ENCODE results near the gene COX8A.

The COX8A gene

DNA sequence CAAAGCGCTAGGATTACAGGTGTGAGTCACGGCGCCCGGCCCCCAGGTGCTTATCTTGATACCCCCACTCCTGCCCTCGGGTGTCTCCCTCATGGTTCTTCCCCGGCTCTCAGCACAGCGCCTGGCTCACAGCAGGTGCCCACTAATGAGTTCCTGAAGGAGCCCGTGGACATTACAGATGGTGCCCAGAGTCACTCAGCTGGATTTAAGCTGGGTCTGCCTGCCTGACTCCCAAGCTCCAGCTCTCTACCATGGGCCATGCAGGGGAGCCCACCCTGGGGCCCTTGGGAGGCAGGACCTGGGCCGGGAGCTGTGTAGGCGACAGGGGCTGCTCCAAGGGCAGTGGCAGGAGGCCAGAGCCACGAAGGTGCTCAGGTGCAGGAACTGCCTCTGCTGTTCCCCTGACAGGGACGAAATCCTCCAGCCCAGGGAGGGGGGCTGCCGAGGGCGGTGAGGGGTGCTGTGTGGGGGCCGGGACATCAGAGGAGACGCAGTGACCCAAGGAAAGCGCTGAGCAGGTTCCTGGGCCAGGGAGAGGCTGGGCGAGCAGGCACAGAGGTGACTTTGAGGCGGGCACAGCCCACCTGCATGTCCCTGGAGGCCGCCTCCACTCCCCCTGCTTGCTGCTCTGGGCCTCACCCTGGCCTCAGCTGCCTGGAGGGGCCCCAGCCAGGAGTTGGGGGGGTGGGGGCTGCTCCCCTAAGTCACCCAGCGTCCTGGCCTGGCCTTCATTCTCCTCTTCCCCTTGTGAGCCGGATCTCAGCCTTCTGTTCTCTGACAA lies 46.7 kb downstream of the COX8A start:
- Histone ChIP-seq H3K9ac (ENCODE audit: low read depth, low read length, poor library complexity, severe bottlenecking) (no peak overlapping the region), H4K20me1 (ENCODE audit: insufficient read depth, low read length, poor library complexity, severe bottlenecking) (no peaks in the 10 kb centered on the region), H3K9me2 (replicated peaks; ENCODE audit: low read depth, low read length) (no peaks in the 10 kb centered on the region), H3K27me3 (ENCODE audit: insufficient read depth, low read length, poor library complexity, severe bottlenecking) (no peaks in the 10 kb centered on the region), H3K9me3 (ENCODE audit: insufficient read depth, low read depth, low read length) (no peaks in the 10 kb centered on the region), H3K4me1 (ENCODE audit: insufficient read depth, low read length, poor library complexity, severe bottlenecking) (no peaks in the 10 kb centered on the region), H3K36me3 (ENCODE audit: insufficient read depth, low read length) (no peaks in the 10 kb centered on the region), H3K79me2 (ENCODE audit: insufficient read depth, low read length) (no peaks in the 10 kb centered on the region), H3K4me3 (ENCODE audit: low read length, poor library complexity, severe bottlenecking) (no peak overlapping the region), H3K4me2 (ENCODE audit: low read depth, low read length, poor library complexity, severe bottlenecking) (no peak overlapping the region), H3F3A (ENCODE audit: low read depth) (no peaks in the 10 kb centered on the region), H2AFZ (ENCODE audit: low read length) (no peak overlapping the region)
- TF ChIP-seq, protein P1, sequence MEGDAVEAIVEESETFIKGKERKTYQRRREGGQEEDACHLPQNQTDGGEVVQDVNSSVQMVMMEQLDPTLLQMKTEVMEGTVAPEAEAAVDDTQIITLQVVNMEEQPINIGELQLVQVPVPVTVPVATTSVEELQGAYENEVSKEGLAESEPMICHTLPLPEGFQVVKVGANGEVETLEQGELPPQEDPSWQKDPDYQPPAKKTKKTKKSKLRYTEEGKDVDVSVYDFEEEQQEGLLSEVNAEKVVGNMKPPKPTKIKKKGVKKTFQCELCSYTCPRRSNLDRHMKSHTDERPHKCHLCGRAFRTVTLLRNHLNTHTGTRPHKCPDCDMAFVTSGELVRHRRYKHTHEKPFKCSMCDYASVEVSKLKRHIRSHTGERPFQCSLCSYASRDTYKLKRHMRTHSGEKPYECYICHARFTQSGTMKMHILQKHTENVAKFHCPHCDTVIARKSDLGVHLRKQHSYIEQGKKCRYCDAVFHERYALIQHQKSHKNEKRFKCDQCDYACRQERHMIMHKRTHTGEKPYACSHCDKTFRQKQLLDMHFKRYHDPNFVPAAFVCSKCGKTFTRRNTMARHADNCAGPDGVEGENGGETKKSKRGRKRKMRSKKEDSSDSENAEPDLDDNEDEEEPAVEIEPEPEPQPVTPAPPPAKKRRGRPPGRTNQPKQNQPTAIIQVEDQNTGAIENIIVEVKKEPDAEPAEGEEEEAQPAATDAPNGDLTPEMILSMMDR (conservative IDR thresholded peaks at IDR 0.05; ENCODE audit: low read length) = no peak
- TF ChIP-seq EZH2phosphoT487 (IDR thresholded peaks at IDR 0.05; ENCODE audit: borderline replicate concordance) = no peak

DNA sequence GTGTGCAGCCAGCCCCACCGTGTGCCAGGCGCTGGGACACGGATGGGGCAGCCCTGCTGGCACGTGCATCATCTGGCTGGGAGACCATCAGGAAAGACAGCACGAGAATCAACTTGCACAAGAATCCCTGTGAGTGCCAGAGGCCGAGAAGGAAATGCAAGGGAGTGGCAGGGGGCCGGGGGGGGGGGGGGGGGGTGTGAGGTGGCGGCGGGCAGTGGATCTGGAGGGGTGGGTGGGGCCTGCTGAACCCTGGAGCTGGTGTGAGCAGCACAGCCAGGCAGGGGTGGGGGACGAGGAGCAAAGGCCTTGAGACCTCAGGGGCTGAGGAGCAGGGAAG lies 47.3 kb downstream of the COX8A start:
- Histone ChIP-seq H3K9me2 (replicated peaks; ENCODE audit: low read depth, low read length) (no peaks in the 10 kb centered on the region), H2AFZ (ENCODE audit: low read length) (no peak overlapping the region), H3K36me3 (ENCODE audit: insufficient read depth, low read length) (no peaks in the 10 kb centered on the region), H3K27me3 (ENCODE audit: insufficient read depth, low read length, poor library complexity, severe bottlenecking) (no peaks in the 10 kb centered on the region), H3K4me2 (ENCODE audit: low read depth, low read length, poor library complexity, severe bottlenecking) (no peak overlapping the region), H3K9ac (ENCODE audit: low read depth, low read length, poor library complexity, severe bottlenecking) (no peak overlapping the region), H3K9me3 (ENCODE audit: insufficient read depth, low read depth, low read length) (no peaks in the 10 kb centered on the region), H3K4me3 (ENCODE audit: low read length, poor library complexity, severe bottlenecking) (no peak overlapping the region), H3F3A (ENCODE audit: low read depth) (no peaks in the 10 kb centered on the region), H4K20me1 (ENCODE audit: insufficient read depth, low read length, poor library complexity, severe bottlenecking) (no peaks in the 10 kb centered on the region), H3K79me2 (ENCODE audit: insufficient read depth, low read length) (no peaks in the 10 kb centered on the region), H3K4me1 (ENCODE audit: insufficient read depth, low read length, poor library complexity, severe bottlenecking) (peaks cover under 1% of the 10 kb centered on the region)
- TF ChIP-seq, protein P1 (conservative IDR thresholded peaks at IDR 0.05; ENCODE audit: low read length) = no peak
- no peak for TF ChIP-seq EZH2phosphoT487 (IDR thresholded peaks at IDR 0.05; ENCODE audit: borderline replicate concordance)

DNA sequence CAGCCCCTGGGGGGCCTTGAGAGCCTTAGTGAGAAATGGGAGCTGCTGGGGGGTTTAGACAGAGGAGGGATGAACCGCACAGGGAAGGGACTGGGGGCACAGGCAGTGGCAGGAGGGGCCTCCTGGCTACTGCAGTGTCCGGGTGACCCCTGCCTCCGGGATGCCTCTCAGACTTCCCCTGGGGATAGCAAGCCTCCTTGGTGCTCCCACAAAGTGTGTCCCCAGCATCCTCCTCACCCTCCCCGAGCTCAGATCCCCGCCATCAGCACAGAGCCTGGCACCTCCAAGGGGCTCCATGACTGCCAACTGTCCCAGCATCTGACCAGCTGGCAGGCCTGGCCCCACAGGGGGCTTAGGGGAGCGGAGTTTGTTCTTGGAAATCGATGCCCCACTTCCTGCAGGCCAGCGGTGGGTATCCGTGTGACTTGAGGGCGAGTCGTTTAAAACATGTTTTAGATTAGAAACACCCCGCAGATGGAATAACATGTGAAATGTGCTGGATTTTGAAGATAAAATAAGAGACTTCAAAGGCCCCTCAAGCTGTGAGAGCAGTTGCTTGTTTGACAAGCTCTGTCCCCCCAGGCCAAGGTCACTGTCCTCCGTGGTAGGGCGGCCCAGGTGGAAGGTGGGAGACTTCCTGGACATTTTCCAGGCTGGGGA lies 47.8 kb downstream of the COX8A start:
- Histone ChIP-seq H3K4me3 (ENCODE audit: low read length, poor library complexity, severe bottlenecking) (no peak overlapping the region), H3K9ac (ENCODE audit: low read depth, low read length, poor library complexity, severe bottlenecking) (no peak overlapping the region), H3K4me1 (ENCODE audit: insufficient read depth, low read length, poor library complexity, severe bottlenecking) (peaks cover 3% of the 10 kb centered on the region), H3K27me3 (ENCODE audit: insufficient read depth, low read length, poor library complexity, severe bottlenecking) (no peaks in the 10 kb centered on the region), H3K4me2 (ENCODE audit: low read depth, low read length, poor library complexity, severe bottlenecking) (no peak overlapping the region), H3F3A (ENCODE audit: low read depth) (no peaks in the 10 kb centered on the region), H2AFZ (ENCODE audit: low read length) (no peak overlapping the region), H3K9me2 (replicated peaks; ENCODE audit: low read depth, low read length) (no peaks in the 10 kb centered on the region), H3K36me3 (ENCODE audit: insufficient read depth, low read length) (no peaks in the 10 kb centered on the region), H3K9me3 (ENCODE audit: insufficient read depth, low read depth, low read length) (no peaks in the 10 kb centered on the region), H3K79me2 (ENCODE audit: insufficient read depth, low read length) (no peaks in the 10 kb centered on the region), H4K20me1 (ENCODE audit: insufficient read depth, low read length, poor library complexity, severe bottlenecking) (no peaks in the 10 kb centered on the region)
- TF ChIP-seq, protein P1 (conservative IDR thresholded peaks at IDR 0.05; ENCODE audit: low read length) = no peak
- no peak for TF ChIP-seq EZH2phosphoT487 (IDR thresholded peaks at IDR 0.05; ENCODE audit: borderline replicate concordance)
